Head of caudate nucleus (tissue), 42 donors: ENCODE measurements around the gene TRMT13.

Experiments
- DNase-seq, 42 donors: peaks; one replicate each; pipeline versions ENCODE4 v3.0.0 to v3.0.0-alpha.2; 2020 to 2021; ENCODE audit warnings: mixed read lengths in 7 of 42
- intact Hi-C: fragments of 100-400 bp; cut with DNase I; formaldehyde crosslinking; loops from one replicate; pipeline ENCODE4 v1.15.0; 2022

TRMT13 gene

GRCh38 chr1:100132566-100133477 is at the start of gene TRMT13, which contains the start of gene SASS6:
TSS of gene TRMT13 (plus strand) at chr1:100133163. CDS start at chr1:100133169, 6 bp downstream.
TSS of gene SASS6 (minus strand) at chr1:100132930. CDS start at chr1:100132814, 116 bp downstream.
- intact Hi-C loops = loop anchor here (5.0 to 10.0 kb wide), 6 partner anchors 98 to 762 kb away; partner anchors contain the start of genes DBT, EXTL2, RTCA and SLC30A7
- peak; percentile 92 to 100 (median 98) for DNase-seq

- intact Hi-C loops = no loop called here
- DNase-seq = no peak
Measured at GRCh38 chr1:100087396-100087795, 45.6 kb upstream of the TRMT13 start.

- no peak for DNase-seq
- intact Hi-C loops = no loop called here
Measured at GRCh38 chr1:100089082-100089481, 43.9 kb upstream of the TRMT13 start.

GRCh38 chr1:100090471-100090870 is 42.5 kb upstream of the TRMT13 start:
- intact Hi-C loops = no loop called here
- DNase-seq = no peak

GRCh38 chr1:100100202-100100601 is 32.8 kb upstream of the TRMT13 start:
- no peak for DNase-seq
- intact Hi-C loops = no loop called here

GRCh38 chr1:100101564-100101963 is 31.4 kb upstream of the TRMT13 start:
- intact Hi-C loops = no loop called here
- DNase-seq = no peak

GRCh38 chr1:100107696-100108095 is 25.3 kb upstream of the TRMT13 start:
- DNase-seq = no peak
- intact Hi-C loops = no loop called here

GRCh38 chr1:100109554-100110066 is 23.4 kb upstream of the TRMT13 start:
- intact Hi-C loops = no loop called here
- DNase-seq = no peak

GRCh38 chr1:100115524-100115923 is 17.4 kb upstream of the TRMT13 start:
- no peak for DNase-seq
- intact Hi-C loops = no loop called here

GRCh38 chr1:100122177-100122576 is 10.8 kb upstream of the TRMT13 start:
- DNase-seq = no peak
- intact Hi-C loops = no loop called here

- DNase-seq = no peak
- intact Hi-C loops = no loop called here
Measured at GRCh38 chr1:100127226-100127625, 5.7 kb upstream of the TRMT13 start.

- intact Hi-C loops = loop anchor here (5.0 to 10.0 kb wide), 6 partner anchors 96 to 764 kb away; partner anchors contain the start of genes DBT, EXTL2, RTCA and SLC30A7
- DNase-seq = no peak
Measured at GRCh38 chr1:100130552-100131077, 2.3 kb upstream of the TRMT13 start.

- no peak for DNase-seq
- intact Hi-C loops = loop anchor here (5.0 to 10.0 kb wide), 6 partner anchors 97 to 763 kb away; partner anchors contain the start of genes DBT, EXTL2, RTCA and SLC30A7
Measured at GRCh38 chr1:100131623-100132022, 1.3 kb upstream of the TRMT13 start.

GRCh38 chr1:100134872-100135271 is 1.9 kb downstream of the TRMT13 start:
- intact Hi-C loops = loop anchor here (5.0 to 10.0 kb wide), 6 partner anchors 100 to 760 kb away; partner anchors contain the start of genes DBT, EXTL2, RTCA and SLC30A7
- no peak for DNase-seq

GRCh38 chr1:100137602-100138001 is 4.6 kb downstream of the TRMT13 start:
- DNase-seq = no peak
- intact Hi-C loops = loop anchor here (10.0 kb wide), 4 partner anchors 103 to 757 kb away; partner anchors contain the start of genes EXTL2 and SLC30A7

- no peak for DNase-seq
- intact Hi-C loops = no loop called here
Measured at GRCh38 chr1:100141192-100141591, 8.2 kb downstream of the TRMT13 start.

- intact Hi-C loops = no loop called here
- DNase-seq = no peak
Measured at GRCh38 chr1:100142343-100142742, 9.4 kb downstream of the TRMT13 start.

- DNase-seq = no peak
- intact Hi-C loops = no loop called here
Measured at GRCh38 chr1:100145116-100145515, 12.2 kb downstream of the TRMT13 start.

GRCh38 chr1:100146958-100147357 is 14.0 kb downstream of the TRMT13 start:
- DNase-seq = no peak
- intact Hi-C loops = no loop called here

GRCh38 chr1:100147875-100148274 is 14.9 kb downstream of the TRMT13 start:
- intact Hi-C loops = no loop called here

More at GRCh38 chr1:100147875-100148274, 14.9 kb downstream of the TRMT13 start:
- no peak for DNase-seq
